SK-N-SH treated with all-trans-retinoic acid at 6 μM for 48 hours (cell line): ENCODE data around the gene ROBO3.

Experiments
- ATAC-seq: fragments of 200-7000 bp; cut with Tn5 transposase; 3 replicates; pipeline ENCODE4 v1.9.1; 2020; ENCODE audit warnings: mild to moderate bottlenecking, moderate library complexity
- ARNTL ChIP-seq: fragments of 450-650 bp; formaldehyde crosslinking; IDR thresholded peaks from 2 replicates; pipeline ENCODE4 v1.5.0; 2020; ENCODE audit warnings: low read depth, mild to moderate bottlenecking, moderate library complexity, borderline replicate concordance
- BACH2 ChIP-seq: fragments of 250-450 bp; sonication (Bioruptor Pico); IDR thresholded peaks from 2 replicates; pipeline ENCODE4 v1.9.0; 2021; ENCODE audit warnings: mild to moderate bottlenecking, borderline replicate concordance
- ESRRG ChIP-seq: fragments of 250-450 bp; sonication (Bioruptor Pico); IDR thresholded peaks from 2 replicates; pipeline ENCODE4 v1.6.1; 2021; ENCODE audit warnings: mild to moderate bottlenecking
- GLIS3 ChIP-seq: fragments of 250-450 bp; sonication (Bioruptor Pico); IDR thresholded peaks from 2 replicates; pipeline ENCODE4 v1.5.0; 2020; ENCODE audit warnings: mild to moderate bottlenecking, moderate library complexity
- OSR1 ChIP-seq: fragments of 250-450 bp; sonication (Bioruptor Pico); IDR thresholded peaks from 2 replicates; pipeline ENCODE4 v1.8.0; 2022; ENCODE audit warnings: moderate library complexity, mild to moderate bottlenecking, inconsistent platforms
- PPARA ChIP-seq: fragments of 250-450 bp; sonication (Bioruptor Pico); IDR thresholded peaks from 2 replicates; pipeline ENCODE4 v1.5.0; 2020; ENCODE audit warnings: mild to moderate bottlenecking, borderline replicate concordance
- SNAI2 ChIP-seq: fragments of 250-450 bp; sonication (Bioruptor Pico); IDR thresholded peaks from 2 replicates; pipeline ENCODE4 v1.5.0; 2020; ENCODE audit warnings: mild to moderate bottlenecking, moderate library complexity
- TCF4 ChIP-seq: fragments of 250-450 bp; sonication (Bioruptor Pico); IDR thresholded peaks from 2 replicates; pipeline ENCODE4 v1.8.0; 2021; ENCODE audit warnings: mild to moderate bottlenecking, moderate library complexity, borderline replicate concordance
- TOX ChIP-seq: fragments of 250-450 bp; sonication (Bioruptor Pico); IDR thresholded peaks from 2 replicates; pipeline ENCODE4 v1.8.0; 2021; ENCODE audit warnings: mild to moderate bottlenecking, moderate library complexity, borderline replicate concordance
- ZC3H10 ChIP-seq: fragments of 250-450 bp; sonication (Bioruptor Pico); IDR thresholded peaks from 2 replicates; pipeline ENCODE4 v1.5.1; 2021; ENCODE audit warnings: mild to moderate bottlenecking, moderate library complexity
- ZFP3 ChIP-seq: fragments of 250-450 bp; sonication (Bioruptor Pico); IDR thresholded peaks from 2 replicates; pipeline ENCODE4 v1.5.0; 2020; ENCODE audit warnings: mild to moderate bottlenecking, moderate library complexity
- ZFP30 ChIP-seq: fragments of 450-650 bp; formaldehyde crosslinking; IDR thresholded peaks from 2 replicates; pipeline ENCODE4 v1.5.0; 2022; ENCODE audit warnings: mild to moderate bottlenecking, moderate library complexity
- ZNF565 ChIP-seq: fragments of 450-650 bp; formaldehyde crosslinking; conservative IDR thresholded peaks from 2 replicates; pipeline ENCODE4 v1.5.0; 2020; ENCODE audit warnings: low read depth, mild to moderate bottlenecking, moderate library complexity
- ZNF70 ChIP-seq: fragments of 450-650 bp; formaldehyde crosslinking; IDR thresholded peaks from 2 replicates; pipeline ENCODE4 v1.5.0; 2020; ENCODE audit warnings: mild to moderate bottlenecking, moderate library complexity
- ZNF8 ChIP-seq: fragments of 450-650 bp; formaldehyde crosslinking; IDR thresholded peaks from 2 replicates; pipeline ENCODE4 v1.5.0; 2020; ENCODE audit warnings: mild to moderate bottlenecking, moderate library complexity
- TF ChIP-seq, protein P1 (sequence below): fragments of 250-450 bp; sonication (Bioruptor Pico); IDR thresholded peaks from 2 replicates; pipeline ENCODE4 v1.8.0; 2020; ENCODE audit warnings: mild to moderate bottlenecking, moderate library complexity, borderline replicate concordance
- TF ChIP-seq, protein P2 (sequence below): fragments of 250-450 bp; sonication (Bioruptor Pico); IDR thresholded peaks from 2 replicates; pipeline ENCODE4 v1.8.0; 2021; ENCODE audit warnings: low read depth, mild to moderate bottlenecking, moderate library complexity, borderline replicate concordance
- TF ChIP-seq, protein P3 (sequence below): fragments of 250-450 bp; sonication (Bioruptor Pico); IDR thresholded peaks from 2 replicates; pipeline ENCODE4 v1.5.1; 2021; ENCODE audit warnings: mild to moderate bottlenecking, moderate library complexity
- TF ChIP-seq, protein P4 (sequence below): fragments of 250-450 bp; sonication (Bioruptor Pico); IDR thresholded peaks from 2 replicates; pipeline ENCODE4 v1.5.0; 2020; ENCODE audit warnings: mild to moderate bottlenecking, moderate library complexity
- TF ChIP-seq, protein P5 (sequence below): fragments of 250-450 bp; sonication (Bioruptor Pico); IDR thresholded peaks from 2 replicates; pipeline ENCODE4 v1.5.1; 2020; ENCODE audit warnings: low read depth, mild to moderate bottlenecking, moderate library complexity

Gene ROBO3

DNA sequence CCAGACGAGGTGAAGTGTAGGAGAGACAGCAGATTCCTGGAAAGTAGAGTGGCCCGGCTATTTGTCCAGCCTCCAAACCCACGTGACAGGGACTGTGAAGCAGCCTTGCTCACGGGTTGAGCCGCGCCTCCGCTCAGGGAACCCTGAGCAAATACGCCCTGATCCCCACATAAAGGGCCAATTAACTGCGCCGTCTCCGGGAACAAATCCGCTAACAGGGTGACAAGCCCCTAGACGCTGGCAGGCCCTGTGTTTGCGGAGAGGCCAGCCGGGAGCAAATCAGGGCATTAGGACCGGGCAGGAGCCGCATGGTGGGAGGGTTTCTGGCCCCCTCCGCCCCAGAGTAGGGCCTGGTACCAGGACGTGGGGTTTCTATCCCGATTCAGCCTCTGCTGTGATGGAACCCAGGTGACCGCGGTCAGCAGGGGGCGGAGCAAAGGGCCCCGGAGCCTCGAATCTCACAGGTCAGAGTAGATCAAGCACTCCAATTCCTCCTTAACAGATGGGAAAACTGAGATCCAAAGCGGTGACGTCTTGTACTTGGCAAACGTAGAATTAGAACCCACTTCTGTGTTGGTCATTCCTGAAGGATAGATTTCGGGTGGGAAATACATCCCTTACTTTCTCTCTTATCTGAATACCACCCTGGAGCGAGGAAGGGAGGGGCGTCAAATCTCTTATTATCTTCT lies 2.0 kb upstream of the ROBO3 start:
- TF ChIP-seq, protein P1, sequence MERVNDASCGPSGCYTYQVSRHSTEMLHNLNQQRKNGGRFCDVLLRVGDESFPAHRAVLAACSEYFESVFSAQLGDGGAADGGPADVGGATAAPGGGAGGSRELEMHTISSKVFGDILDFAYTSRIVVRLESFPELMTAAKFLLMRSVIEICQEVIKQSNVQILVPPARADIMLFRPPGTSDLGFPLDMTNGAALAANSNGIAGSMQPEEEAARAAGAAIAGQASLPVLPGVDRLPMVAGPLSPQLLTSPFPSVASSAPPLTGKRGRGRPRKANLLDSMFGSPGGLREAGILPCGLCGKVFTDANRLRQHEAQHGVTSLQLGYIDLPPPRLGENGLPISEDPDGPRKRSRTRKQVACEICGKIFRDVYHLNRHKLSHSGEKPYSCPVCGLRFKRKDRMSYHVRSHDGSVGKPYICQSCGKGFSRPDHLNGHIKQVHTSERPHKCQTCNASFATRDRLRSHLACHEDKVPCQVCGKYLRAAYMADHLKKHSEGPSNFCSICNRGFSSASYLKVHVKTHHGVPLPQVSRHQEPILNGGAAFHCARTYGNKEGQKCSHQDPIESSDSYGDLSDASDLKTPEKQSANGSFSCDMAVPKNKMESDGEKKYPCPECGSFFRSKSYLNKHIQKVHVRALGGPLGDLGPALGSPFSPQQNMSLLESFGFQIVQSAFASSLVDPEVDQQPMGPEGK (CRISPR knock-in tag), result no peak
- TF ChIP-seq, protein P2, sequence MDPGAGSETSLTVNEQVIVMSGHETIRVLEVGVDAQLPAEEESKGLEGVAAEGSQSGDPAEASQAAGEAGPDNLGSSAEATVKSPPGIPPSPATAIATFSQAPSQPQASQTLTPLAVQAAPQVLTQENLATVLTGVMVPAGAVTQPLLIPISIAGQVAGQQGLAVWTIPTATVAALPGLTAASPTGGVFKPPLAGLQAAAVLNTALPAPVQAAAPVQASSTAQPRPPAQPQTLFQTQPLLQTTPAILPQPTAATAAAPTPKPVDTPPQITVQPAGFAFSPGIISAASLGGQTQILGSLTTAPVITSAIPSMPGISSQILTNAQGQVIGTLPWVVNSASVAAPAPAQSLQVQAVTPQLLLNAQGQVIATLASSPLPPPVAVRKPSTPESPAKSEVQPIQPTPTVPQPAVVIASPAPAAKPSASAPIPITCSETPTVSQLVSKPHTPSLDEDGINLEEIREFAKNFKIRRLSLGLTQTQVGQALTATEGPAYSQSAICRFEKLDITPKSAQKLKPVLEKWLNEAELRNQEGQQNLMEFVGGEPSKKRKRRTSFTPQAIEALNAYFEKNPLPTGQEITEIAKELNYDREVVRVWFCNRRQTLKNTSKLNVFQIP, result no peak
- TF ChIP-seq ZFP3, result no peak
- TF ChIP-seq ARNTL, result no peak
- peak; percentile 38; the same call in 2 of the 3 replicates for ATAC-seq

DNA sequence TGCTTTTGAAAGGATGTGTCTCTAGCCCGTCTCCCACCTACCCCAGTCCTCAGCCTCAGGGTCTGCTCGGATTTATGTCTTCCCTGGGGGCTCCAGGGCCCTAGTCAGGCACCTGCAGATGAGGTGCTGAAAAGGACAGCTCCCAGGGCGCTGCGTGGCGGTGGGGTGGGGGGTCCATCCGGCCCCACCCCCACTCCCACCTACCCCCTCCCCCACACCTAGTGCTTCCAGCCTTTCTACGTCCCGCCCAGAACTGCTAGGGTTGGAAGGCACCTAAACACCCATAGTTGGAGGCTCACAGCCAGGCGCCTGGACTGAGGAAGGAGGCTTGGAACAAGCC lies 1.4 kb upstream of the ROBO3 start:
- no peak for ATAC-seq
- TF ChIP-seq GLIS3 (no peak), BACH2 (CRISPR knock-in tag) (no peak), ZFP3 (no peak), OSR1 (no peak), ZC3H10 (CRISPR knock-in tag) (no peak), TOX (no peak), SNAI2 (CRISPR knock-in tag) (no peak), PPARA (CRISPR knock-in tag) (no peak), ZFP30 (CRISPR knock-in tag) (no peak), ZNF8 (CRISPR knock-in tag) (no peak), ZNF70 (CRISPR knock-in tag) (no peak), ARNTL (no peak), ZNF565 (CRISPR knock-in tag) (no peak), ESRRG (CRISPR knock-in tag) (no peak)
- TF ChIP-seq, protein P1 (CRISPR knock-in tag), result no peak
- TF ChIP-seq, protein P3, sequence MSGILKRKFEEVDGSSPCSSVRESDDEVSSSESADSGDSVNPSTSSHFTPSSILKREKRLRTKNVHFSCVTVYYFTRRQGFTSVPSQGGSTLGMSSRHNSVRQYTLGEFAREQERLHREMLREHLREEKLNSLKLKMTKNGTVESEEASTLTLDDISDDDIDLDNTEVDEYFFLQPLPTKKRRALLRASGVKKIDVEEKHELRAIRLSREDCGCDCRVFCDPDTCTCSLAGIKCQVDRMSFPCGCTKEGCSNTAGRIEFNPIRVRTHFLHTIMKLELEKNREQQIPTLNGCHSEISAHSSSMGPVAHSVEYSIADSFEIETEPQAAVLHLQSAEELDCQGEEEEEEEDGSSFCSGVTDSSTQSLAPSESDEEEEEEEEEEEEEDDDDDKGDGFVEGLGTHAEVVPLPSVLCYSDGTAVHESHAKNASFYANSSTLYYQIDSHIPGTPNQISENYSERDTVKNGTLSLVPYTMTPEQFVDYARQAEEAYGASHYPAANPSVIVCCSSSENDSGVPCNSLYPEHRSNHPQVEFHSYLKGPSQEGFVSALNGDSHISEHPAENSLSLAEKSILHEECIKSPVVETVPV (CRISPR knock-in tag), result no peak
- TF ChIP-seq, protein P4, sequence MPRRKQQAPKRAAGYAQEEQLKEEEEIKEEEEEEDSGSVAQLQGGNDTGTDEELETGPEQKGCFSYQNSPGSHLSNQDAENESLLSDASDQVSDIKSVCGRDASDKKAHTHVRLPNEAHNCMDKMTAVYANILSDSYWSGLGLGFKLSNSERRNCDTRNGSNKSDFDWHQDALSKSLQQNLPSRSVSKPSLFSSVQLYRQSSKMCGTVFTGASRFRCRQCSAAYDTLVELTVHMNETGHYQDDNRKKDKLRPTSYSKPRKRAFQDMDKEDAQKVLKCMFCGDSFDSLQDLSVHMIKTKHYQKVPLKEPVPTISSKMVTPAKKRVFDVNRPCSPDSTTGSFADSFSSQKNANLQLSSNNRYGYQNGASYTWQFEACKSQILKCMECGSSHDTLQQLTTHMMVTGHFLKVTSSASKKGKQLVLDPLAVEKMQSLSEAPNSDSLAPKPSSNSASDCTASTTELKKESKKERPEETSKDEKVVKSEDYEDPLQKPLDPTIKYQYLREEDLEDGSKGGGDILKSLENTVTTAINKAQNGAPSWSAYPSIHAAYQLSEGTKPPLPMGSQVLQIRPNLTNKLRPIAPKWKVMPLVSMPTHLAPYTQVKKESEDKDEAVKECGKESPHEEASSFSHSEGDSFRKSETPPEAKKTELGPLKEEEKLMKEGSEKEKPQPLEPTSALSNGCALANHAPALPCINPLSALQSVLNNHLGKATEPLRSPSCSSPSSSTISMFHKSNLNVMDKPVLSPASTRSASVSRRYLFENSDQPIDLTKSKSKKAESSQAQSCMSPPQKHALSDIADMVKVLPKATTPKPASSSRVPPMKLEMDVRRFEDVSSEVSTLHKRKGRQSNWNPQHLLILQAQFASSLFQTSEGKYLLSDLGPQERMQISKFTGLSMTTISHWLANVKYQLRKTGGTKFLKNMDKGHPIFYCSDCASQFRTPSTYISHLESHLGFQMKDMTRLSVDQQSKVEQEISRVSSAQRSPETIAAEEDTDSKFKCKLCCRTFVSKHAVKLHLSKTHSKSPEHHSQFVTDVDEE (CRISPR knock-in tag), result no peak

DNA sequence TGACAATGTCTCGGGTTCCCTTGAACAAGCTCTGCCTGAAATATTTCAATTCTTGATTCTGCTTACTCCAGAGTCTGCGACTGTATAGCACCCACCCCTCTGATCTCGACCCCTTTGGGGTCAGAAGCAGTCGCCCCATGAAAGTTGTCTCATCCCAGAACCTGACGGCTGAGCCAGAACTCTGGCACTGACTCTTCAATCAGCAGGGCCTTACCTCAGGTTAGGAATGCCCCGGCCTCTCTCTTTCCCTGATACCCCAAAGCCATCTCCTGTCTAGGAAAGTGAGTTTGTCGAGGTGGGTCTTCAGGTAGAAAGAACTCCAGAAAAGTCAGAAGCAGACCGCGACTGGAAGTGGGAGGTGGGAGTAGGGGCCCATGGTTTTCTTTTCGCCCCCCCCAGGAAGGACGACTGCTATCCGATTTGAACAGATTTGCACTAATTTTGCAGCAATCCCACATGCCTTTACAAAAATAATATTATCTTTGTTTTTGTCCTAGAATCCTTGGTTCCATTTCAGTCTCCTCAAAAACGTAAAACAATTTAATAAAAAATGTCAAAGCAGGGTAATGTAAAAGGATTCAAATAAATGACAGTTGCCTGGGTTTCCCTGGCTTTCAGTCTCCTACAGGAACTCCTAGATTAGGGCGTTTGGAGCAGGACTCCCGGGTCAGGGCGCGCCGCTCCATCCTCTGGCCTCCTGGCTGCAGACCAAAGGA lies 898 bp upstream of the ROBO3 start:
- no peak for ATAC-seq
- TF ChIP-seq TCF4 (CRISPR knock-in tag) (no peak), ZC3H10 (CRISPR knock-in tag) (no peak), GLIS3 (no peak)
- TF ChIP-seq, protein P5, sequence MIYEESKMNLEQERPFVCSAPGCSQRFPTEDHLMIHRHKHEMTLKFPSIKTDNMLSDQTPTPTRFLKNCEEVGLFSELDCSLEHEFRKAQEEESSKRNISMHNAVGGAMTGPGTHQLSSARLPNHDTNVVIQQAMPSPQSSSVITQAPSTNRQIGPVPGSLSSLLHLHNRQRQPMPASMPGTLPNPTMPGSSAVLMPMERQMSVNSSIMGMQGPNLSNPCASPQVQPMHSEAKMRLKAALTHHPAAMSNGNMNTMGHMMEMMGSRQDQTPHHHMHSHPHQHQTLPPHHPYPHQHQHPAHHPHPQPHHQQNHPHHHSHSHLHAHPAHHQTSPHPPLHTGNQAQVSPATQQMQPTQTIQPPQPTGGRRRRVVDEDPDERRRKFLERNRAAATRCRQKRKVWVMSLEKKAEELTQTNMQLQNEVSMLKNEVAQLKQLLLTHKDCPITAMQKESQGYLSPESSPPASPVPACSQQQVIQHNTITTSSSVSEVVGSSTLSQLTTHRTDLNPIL (CRISPR knock-in tag), result no peak
